DOHH2 (cell line): ENCODE results near the gene CCL2.

Experiments used
- H3F3A ChIP-seq: fragments of 200-600 bp; sonication (generic), shearing (Covaris generic); 2 replicates; pipeline ENCODE4 v1.6.0; 2016; ENCODE audit warnings: antibody characterized with exemption, mild to moderate bottlenecking; ENCODE audit not compliant: control insufficient read depth, insufficient read depth
- H3K27ac ChIP-seq: fragments of 200-600 bp; sonication (generic); 2 replicates; pipeline ENCODE4 v1.5.1; 2014; ENCODE audit warnings: low read depth, mild to moderate bottlenecking, low read length, moderate library complexity
- H3K27me3 ChIP-seq: fragments of 200-600 bp; sonication (generic); 2 replicates; pipeline ENCODE4 v1.6.1; 2014; ENCODE audit warnings: mild to moderate bottlenecking, low read length, mixed read lengths; ENCODE audit not compliant: control insufficient read depth
- H3K36me3 ChIP-seq: fragments of 200-600 bp; sonication (generic); 2 replicates; pipeline ENCODE4 v1.6.1; 2014; ENCODE audit warnings: mild to moderate bottlenecking, low read length, moderate library complexity, mixed read lengths; ENCODE audit not compliant: control insufficient read depth
- H3K4me1 ChIP-seq: fragments of 200-600 bp; sonication (generic); 2 replicates; pipeline ENCODE4 v1.6.1; 2014; ENCODE audit warnings: mild to moderate bottlenecking, low read length, mixed read lengths; ENCODE audit not compliant: control insufficient read depth
- H3K4me2 ChIP-seq: fragments of 200-600 bp; sonication (generic); 2 replicates; pipeline ENCODE4 v1.6.0; 2014; ENCODE audit warnings: mild to moderate bottlenecking, low read length, moderate library complexity
- H3K4me3 ChIP-seq: fragments of 200-600 bp; sonication (generic); 2 replicates; pipeline ENCODE4 v1.5.1; 2014; ENCODE audit warnings: mild to moderate bottlenecking, low read length, mixed read lengths
- H3K79me2 ChIP-seq: fragments of 200-600 bp; sonication (generic); 2 replicates; pipeline ENCODE4 v1.6.1; 2014; ENCODE audit warnings: mild to moderate bottlenecking, low read length, mixed read lengths; ENCODE audit not compliant: control insufficient read depth
- H3K9me2 ChIP-seq: fragments of 200-600 bp; sonication (generic); replicated peaks from 2 replicates; pipeline ENCODE4 v1.6.1; 2014; ENCODE audit warnings: mild to moderate bottlenecking, low read length, mixed read lengths; ENCODE audit not compliant: control insufficient read depth
- H3K9me3 ChIP-seq: fragments of 200-600 bp; sonication (generic); 2 replicates; pipeline ENCODE4 v1.6.1; 2014; ENCODE audit warnings: antibody characterized with exemption, low read length, mixed read lengths; ENCODE audit not compliant: control insufficient read depth, insufficient read depth
- H4K20me1 ChIP-seq: fragments of 200-600 bp; sonication (generic); 2 replicates; pipeline ENCODE4 v1.6.0; 2014; ENCODE audit warnings: low read depth, mild to moderate bottlenecking, antibody characterized with exemption, low read length, moderate library complexity; ENCODE audit not compliant: control insufficient read depth, insufficient read depth
- EZH2phosphoT487 ChIP-seq: fragments of 200-600 bp; sonication (generic); IDR thresholded peaks from 2 replicates; pipeline ENCODE4 v1.6.1; 2017; ENCODE audit warnings: borderline replicate concordance, mild to moderate bottlenecking, antibody characterized with exemption, low read length, moderate library complexity, mixed read lengths
- TF ChIP-seq, protein P1 (sequence below): fragments of 200-600 bp; sonication (generic); IDR thresholded peaks from one replicate; pipeline ENCODE4 v1.5.1; 2014; ENCODE audit warnings: antibody characterized with exemption, mild to moderate bottlenecking, low read depth, low read length; ENCODE audit not compliant: poor library complexity, severe bottlenecking

Gene CCL2

DNA sequence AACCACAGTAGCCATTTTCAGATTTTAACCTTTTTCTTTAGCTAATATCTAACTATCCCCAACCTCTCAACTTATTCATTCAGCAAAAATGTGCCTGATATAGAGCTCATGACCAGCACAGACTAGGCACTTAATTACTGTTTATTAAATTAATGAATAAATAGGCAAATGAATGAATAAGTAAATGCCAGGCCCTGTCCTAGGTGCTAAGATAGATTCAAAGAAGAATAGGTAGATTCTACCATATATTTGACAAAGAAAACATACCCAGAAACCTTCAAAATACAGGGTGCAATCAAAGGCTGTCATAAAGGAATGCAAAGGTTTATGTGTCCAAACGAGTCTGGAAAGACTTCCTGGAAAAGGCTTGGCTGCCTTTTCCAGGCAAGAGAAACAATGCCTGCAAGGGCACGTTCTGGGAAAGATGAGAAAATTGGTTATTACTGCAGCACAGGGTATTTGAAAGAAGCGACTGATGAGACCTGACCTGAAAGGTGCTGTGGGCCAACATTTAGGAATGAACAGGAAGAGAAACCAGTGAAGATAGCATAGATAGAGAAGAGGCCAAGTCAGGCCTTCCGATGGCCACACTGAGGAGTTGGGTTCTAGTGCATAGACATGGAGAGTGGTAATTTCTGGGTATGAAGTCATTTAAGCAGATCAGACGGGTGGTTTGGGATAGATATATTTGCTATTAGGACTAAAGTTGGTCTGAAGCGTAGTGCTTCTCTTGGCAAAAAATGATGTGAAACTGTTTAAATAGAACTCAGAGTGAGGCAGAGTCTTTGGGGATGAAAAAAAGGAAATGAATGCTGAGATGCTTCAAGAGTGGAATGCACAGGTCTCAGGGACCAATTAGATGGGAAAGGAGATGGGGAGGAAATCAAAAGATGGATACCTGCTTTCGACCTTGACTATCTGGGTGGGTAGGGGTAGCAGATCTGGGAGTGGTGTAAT, 11.4 kb upstream of the CCL2 start:
- H3F3A ChIP-seq, result no peaks in the 10 kb centered on the region
- H3K4me2 ChIP-seq, result no peak overlapping the region
- TF ChIP-seq, protein P1, sequence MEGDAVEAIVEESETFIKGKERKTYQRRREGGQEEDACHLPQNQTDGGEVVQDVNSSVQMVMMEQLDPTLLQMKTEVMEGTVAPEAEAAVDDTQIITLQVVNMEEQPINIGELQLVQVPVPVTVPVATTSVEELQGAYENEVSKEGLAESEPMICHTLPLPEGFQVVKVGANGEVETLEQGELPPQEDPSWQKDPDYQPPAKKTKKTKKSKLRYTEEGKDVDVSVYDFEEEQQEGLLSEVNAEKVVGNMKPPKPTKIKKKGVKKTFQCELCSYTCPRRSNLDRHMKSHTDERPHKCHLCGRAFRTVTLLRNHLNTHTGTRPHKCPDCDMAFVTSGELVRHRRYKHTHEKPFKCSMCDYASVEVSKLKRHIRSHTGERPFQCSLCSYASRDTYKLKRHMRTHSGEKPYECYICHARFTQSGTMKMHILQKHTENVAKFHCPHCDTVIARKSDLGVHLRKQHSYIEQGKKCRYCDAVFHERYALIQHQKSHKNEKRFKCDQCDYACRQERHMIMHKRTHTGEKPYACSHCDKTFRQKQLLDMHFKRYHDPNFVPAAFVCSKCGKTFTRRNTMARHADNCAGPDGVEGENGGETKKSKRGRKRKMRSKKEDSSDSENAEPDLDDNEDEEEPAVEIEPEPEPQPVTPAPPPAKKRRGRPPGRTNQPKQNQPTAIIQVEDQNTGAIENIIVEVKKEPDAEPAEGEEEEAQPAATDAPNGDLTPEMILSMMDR, result no peak
- TF ChIP-seq EZH2phosphoT487, result no peak
- H3K9me2 ChIP-seq, result no peaks in the 10 kb centered on the region
- H3K4me1 ChIP-seq, result peaks cover 7% of the 10 kb centered on the region
- no peaks in the 10 kb centered on the region for H3K9me3 ChIP-seq
- no peaks in the 10 kb centered on the region for H3K79me2 ChIP-seq
- no peaks in the 10 kb centered on the region for H3K27me3 ChIP-seq
- H3K36me3 ChIP-seq, result no peaks in the 10 kb centered on the region
- H3K27ac ChIP-seq, result no peak overlapping the region
- H3K4me3 ChIP-seq, result no peak overlapping the region
- no peaks in the 10 kb centered on the region for H4K20me1 ChIP-seq

DNA sequence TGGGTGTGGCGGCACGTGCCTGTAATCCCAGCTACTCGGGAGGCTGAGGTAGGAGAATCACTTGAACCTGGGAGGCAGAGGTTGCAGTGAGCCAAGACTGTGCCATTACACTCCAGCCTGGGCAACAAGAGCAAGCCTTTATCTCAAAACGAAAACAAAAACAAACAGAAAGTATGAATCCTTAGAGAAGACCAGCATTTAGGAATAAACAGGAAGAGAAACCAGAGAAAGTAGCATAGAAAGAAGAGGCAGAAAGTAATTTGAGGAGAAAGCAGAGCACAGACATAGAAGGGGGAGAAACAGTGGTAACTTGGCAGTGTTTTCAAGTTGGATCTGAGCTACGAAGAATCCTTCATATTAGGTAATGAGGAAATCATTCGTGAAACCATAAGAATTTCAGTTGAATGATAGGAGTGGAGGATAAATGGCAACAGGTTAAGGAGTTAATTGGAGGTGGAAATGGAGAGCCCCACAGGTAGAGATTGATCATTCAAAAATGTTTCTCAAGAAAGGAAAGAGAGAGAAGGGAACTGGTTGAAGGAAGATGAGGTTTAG, 9.7 kb upstream of the CCL2 start:
- no peaks in the 10 kb centered on the region for H3K9me2 ChIP-seq
- no peaks in the 10 kb centered on the region for H3K9me3 ChIP-seq
- no peak overlapping the region for H3K4me2 ChIP-seq
- no peaks in the 10 kb centered on the region for H4K20me1 ChIP-seq
- no peaks in the 10 kb centered on the region for H3K79me2 ChIP-seq
- H3F3A ChIP-seq, result no peaks in the 10 kb centered on the region
- H3K4me1 ChIP-seq, result peaks cover 7% of the 10 kb centered on the region
- no peaks in the 10 kb centered on the region for H3K36me3 ChIP-seq
- no peak overlapping the region for H3K27ac ChIP-seq
- TF ChIP-seq, protein P1, result no peak
- no peak for TF ChIP-seq EZH2phosphoT487
- H3K4me3 ChIP-seq, result no peak overlapping the region
- H3K27me3 ChIP-seq, result no peaks in the 10 kb centered on the region

DNA sequence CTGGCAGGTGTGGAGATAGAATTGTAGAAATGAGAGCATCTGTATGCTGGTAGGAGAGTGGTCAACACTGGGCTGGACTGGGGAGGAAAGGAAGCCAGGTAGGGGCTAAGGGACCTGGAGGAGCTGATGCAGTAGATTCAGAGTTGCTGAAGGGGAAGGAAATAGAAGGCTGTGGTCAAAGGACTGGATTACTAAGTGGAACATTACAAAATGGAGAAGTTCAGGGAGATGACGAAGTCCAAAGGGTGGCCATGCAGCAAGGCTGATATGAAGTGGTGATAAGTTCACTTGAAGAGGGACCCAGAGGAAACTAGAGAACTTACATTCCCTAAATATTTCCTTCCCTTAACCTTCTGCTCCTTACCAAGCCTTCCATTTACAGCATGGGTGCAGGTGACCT, 8.6 kb upstream of the CCL2 start:
- peaks cover 7% of the 10 kb centered on the region for H3K4me1 ChIP-seq
- no peaks in the 10 kb centered on the region for H3K9me3 ChIP-seq
- H3K36me3 ChIP-seq, result no peaks in the 10 kb centered on the region
- no peaks in the 10 kb centered on the region for H4K20me1 ChIP-seq
- no peaks in the 10 kb centered on the region for H3K79me2 ChIP-seq
- H3K4me3 ChIP-seq, result no peak overlapping the region
- no peak overlapping the region for H3K27ac ChIP-seq
- H3K4me2 ChIP-seq, result no peak overlapping the region
- H3K9me2 ChIP-seq, result no peaks in the 10 kb centered on the region
- no peaks in the 10 kb centered on the region for H3K27me3 ChIP-seq
- no peak for TF ChIP-seq EZH2phosphoT487
- TF ChIP-seq, protein P1, result no peak
- no peaks in the 10 kb centered on the region for H3F3A ChIP-seq
